GM18867 (cell line): Measurements from ENCODE around the gene STK31.
"Not testable (repeated sequence)": the region's sequence is repeated elsewhere in the genome, so short reads cannot be mapped to it uniquely, and the experiment has no call there.

Source experiments
- ATAC-seq: cut with Tn5 transposase; IDR thresholded peaks from one replicate; pipeline ENCODE4 v1.9.1; 2021; ENCODE audit warnings: mild to moderate bottlenecking, moderate library complexity; ENCODE audit not compliant: unreplicated experiment

The STK31 gene

GRCh38 chr7:23712368-23713284 lies 2.6 kb downstream of the STK31 start:
- no peak for ATAC-seq

- ATAC-seq = no peak
Observed at GRCh38 chr7:23713285-23714149, 3.5 kb downstream of the STK31 start.

- no peak for ATAC-seq
Observed at GRCh38 chr7:23714150-23714464, 4.1 kb downstream of the STK31 start.

GRCh38 chr7:23714579-23714978 lies 4.6 kb downstream of the STK31 start:
- no peak for ATAC-seq

- no peak for ATAC-seq
Observed at GRCh38 chr7:23715099-23715498, 5.1 kb downstream of the STK31 start.

GRCh38 chr7:23717788-23718187 lies 7.8 kb downstream of the STK31 start:
- no peak for ATAC-seq

- no peak for ATAC-seq
Observed at GRCh38 chr7:23721456-23721855, 11.4 kb downstream of the STK31 start.

GRCh38 chr7:23722587-23723216 lies 12.7 kb downstream of the STK31 start:
- ATAC-seq = not testable (repeated sequence)

- not testable (repeated sequence) for ATAC-seq
Observed at GRCh38 chr7:23724113-23724512, 14.1 kb downstream of the STK31 start.

GRCh38 chr7:23742051-23742450 lies 32.0 kb downstream of the STK31 start:
- ATAC-seq = no peak

GRCh38 chr7:23743226-23743625 lies 33.2 kb downstream of the STK31 start:
- no peak for ATAC-seq

GRCh38 chr7:23746629-23747028 lies 36.6 kb downstream of the STK31 start:
- no peak for ATAC-seq

- ATAC-seq = no peak
Observed at GRCh38 chr7:23751852-23752251, 41.8 kb downstream of the STK31 start.

- ATAC-seq = not testable (repeated sequence)
Observed at GRCh38 chr7:23758839-23759238, 48.8 kb downstream of the STK31 start.

- no peak for ATAC-seq
Observed at GRCh38 chr7:23759671-23760391, 49.8 kb downstream of the STK31 start.

GRCh38 chr7:23765943-23766342 lies 55.9 kb downstream of the STK31 start:
- ATAC-seq = no peak

GRCh38 chr7:23767514-23767913 lies 57.5 kb downstream of the STK31 start:
- no peak for ATAC-seq

- no peak for ATAC-seq
Observed at GRCh38 chr7:23768022-23768421, 58.0 kb downstream of the STK31 start.

GRCh38 chr7:23779185-23779800 lies 69.3 kb downstream of the STK31 start:
- ATAC-seq = not testable (repeated sequence)

- no peak for ATAC-seq
Observed at GRCh38 chr7:23783115-23783514, 73.1 kb downstream of the STK31 start.
